CMK (cell line): ENCODE measurements around the gene CRX.
A peak's percentile ranks its signal among the peaks of the same experiment; 100 is the strongest.
"Not testable (repeated sequence)": the region's sequence is repeated elsewhere in the genome, so short reads cannot be mapped to it uniquely, and the experiment has no call there.

ENCODE experiments used
- DNase-seq: peaks from one replicate; pipeline ENCODE4 v3.0.0-alpha.2; 2010; ENCODE audit warnings: low read depth

Gene CRX

DNA sequence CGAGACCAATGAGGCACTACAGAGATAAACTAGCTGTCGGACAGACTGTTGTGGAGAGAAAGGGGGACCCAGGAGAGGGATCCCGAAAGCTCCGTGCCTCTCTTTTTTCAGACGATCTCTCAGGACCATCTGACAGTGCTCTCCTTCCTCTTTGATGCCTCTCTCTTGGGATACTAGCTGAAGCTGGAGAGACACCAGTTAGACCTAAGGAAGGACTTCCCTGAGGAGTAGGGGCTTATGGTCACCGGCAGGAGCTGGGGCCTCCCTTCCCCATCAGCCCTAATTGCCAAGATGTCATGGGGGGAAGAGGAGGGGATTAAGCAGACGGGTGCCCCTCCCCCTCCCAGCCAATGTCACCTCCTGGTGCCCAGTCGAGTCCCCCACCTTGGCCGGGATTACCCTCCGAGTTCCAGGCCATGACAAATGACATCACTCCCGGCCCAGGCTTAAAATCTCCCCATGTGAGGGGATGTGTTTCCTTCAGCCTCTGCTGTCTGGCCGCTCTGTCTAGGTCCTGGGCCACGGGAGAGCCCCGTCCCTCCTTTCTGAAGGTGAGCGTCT lies at the start of gene CRX:
TSS of gene CRX (plus strand) at position 478 of the 561 bp plus-strand sequence. CDS start 12,507 bp downstream, outside the sequence.
- DNase-seq, result no peak

- DNase-seq, result no peak
Observed at GRCh38 chr19:47776568-47776967, 45.2 kb upstream of the CRX start.

- not testable (repeated sequence) for DNase-seq
Observed at GRCh38 chr19:47777245-47778048, 44.3 kb upstream of the CRX start.

GRCh38 chr19:47778049-47778953 lies 43.4 kb upstream of the CRX start, which contains the start of gene SELENOW:
Gene SELENOW, plus strand, starts transcription at chr19:47778703. Its CDS starts 83 bp downstream, at chr19:47778786.
- peak; percentile 65 for DNase-seq

- DNase-seq, result no peak
Observed at GRCh38 chr19:47778954-47779351, 42.8 kb upstream of the CRX start.

GRCh38 chr19:47779524-47780214 lies 42.1 kb upstream of the CRX start:
- no peak for DNase-seq

GRCh38 chr19:47780215-47780551 lies 41.6 kb upstream of the CRX start:
- DNase-seq, result no peak

GRCh38 chr19:47781590-47782262 lies 40.0 kb upstream of the CRX start:
- no peak for DNase-seq

GRCh38 chr19:47786566-47786965 lies 35.2 kb upstream of the CRX start:
- DNase-seq, result no peak

DNA sequence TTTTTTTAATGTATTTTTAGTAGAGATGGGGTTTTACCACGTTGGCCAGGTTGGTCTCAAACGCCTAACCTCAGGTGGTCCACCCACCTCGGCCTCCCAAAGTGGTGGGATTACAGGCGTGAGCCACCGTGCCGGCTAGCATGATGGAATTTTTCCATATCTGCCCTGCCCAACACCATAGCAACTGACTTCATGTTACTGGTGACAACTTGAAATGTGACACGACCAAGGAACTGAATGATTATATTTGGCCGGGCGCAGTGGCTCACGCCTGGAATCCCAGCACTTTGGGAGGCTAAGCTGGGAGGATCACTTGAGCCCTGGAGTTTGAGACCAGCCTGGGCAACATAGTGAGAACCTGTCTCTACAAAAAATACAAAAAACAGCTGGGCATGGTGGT lies 34.4 kb upstream of the CRX start:
- not testable (repeated sequence) for DNase-seq

- DNase-seq, result not testable (repeated sequence)
Observed at GRCh38 chr19:47789811-47790210, 31.9 kb upstream of the CRX start.

DNA sequence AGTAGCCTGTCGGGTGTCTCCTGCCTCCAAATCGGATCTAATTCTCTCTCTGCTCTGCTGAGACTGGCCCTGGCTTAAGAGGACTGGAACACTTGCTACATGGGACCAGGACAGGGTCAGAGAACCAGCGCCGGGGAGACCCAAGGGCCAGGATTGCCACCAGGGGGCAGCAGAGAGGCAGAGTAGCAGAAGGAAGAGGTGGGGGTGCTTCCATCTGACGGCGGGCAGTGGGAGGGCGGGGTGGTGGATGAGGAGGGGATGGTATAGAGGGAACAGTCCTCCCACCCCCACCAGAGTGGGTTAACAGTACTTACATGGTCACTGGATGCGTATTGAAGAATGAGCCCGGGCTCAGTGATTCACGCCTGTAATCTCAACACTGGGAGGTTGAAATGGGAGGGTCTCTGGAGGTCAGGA lies 31.3 kb upstream of the CRX start:
- peak; percentile 68 for DNase-seq

DNA sequence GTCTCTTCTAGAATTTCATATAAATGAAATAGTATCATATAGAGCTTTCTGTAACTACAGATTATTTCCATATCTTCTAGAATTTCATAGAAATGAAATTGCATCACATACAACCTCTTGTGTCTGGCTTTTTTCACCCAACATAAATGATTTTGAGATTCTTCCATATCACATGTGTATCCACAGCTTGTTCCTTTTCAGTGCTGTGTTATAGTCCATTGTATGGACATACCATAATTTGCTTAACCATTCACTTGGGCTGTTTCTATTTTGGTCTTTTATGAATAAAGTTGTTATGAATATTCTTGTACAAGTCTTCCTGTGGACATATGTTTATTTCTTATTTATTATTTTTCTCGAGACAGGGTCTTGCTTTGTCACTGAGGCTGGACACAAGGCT lies 29.1 kb upstream of the CRX start:
- DNase-seq, result no peak

GRCh38 chr19:47794526-47794925 lies 27.2 kb upstream of the CRX start:
- DNase-seq, result no peak

- no peak for DNase-seq
Observed at GRCh38 chr19:47796785-47797184, 25.0 kb upstream of the CRX start.

- no peak for DNase-seq
Observed at GRCh38 chr19:47797996-47798903, 23.5 kb upstream of the CRX start.

GRCh38 chr19:47798904-47799266 lies 22.9 kb upstream of the CRX start:
- DNase-seq, result no peak

DNA sequence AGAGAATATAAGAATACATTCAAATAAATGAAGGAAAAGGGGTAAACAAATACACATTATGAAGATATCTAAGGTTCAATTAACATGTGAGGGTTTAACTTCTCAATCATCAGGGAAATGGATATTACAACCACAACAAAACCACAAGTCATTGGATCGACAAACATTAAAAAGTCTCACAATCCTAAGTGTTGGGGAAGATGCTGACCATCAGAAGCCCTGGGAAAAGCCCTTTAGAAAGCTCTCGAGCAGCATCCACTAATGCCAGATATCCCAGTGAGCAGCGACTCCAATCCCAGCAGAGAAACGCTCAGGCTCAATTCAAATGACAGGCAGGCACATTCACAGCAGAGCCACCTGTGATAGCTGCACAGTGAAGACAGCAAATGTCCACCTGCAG lies 20.5 kb upstream of the CRX start:
- DNase-seq, result no peak

GRCh38 chr19:47802521-47803043 lies 19.2 kb upstream of the CRX start:
- no peak for DNase-seq

DNA sequence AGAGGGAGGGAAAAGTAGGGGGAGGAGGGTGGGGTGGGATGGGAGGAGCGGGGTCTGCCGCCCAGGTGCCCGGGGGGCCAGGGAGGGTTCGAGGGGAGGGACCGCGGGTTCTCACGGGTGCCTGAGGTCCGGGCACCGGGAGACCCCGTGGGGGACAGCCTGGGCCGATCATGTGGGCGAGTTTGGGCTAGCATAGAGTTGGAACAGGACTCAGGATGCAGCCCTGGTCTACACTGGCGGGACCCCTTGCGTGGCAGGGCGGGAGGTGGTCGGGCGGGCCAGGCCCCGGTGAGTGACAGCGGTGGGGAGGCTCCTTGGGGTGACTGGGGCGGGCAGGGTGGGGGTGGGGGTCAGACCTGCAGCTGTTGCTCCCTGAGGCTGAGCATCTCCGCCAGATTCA lies 18.6 kb upstream of the CRX start:
- not testable (repeated sequence) for DNase-seq
